ENCODE measurements around the gene AZIN2. TPM values are rescaled to one million over a fixed set of nuclear protein-coding genes. Genes with fewer than 3 reads are reported as not detected.
A peak's percentile ranks its signal among the peaks of the same experiment; 100 is the strongest.

The AZIN2 gene
- 1 to 10 TPM; 1.5 to 4.8 (median 2.8) TPM for total RNA-seq

- DNase-seq (peak; percentile 98 to 99), ATAC-seq (ENCODE audit: low FRiP score in 2 of 2) (peak; percentile 96 to 98)
- Histone ChIP-seq H3K9me3 (no peaks in the 10 kb centered on the region), H3K4me1 (peaks cover 10 to 19% (median 15%) of the 10 kb centered on the region in 4 donors), H3K36me3 (no peaks in the 10 kb centered on the region), H3K27me3 (no peaks in the 10 kb centered on the region), H3K27ac (peak within 1 kb of the TSS in 3 of 4 donors; percentile 16 to 65 (median 41)), H3K4me3 (peak within 1 kb of the TSS; percentile 54 to 91 (median 61))
- TF ChIP-seq POLR2A (IDR thresholded peaks at IDR 0.05): peak in 3 of 4 donors; percentile 60 to 76 (median 75)
- TF ChIP-seq POLR2AphosphoS5 (IDR thresholded peaks at IDR 0.05): peak; percentile 10 to 86
- TF ChIP-seq CTCF (IDR thresholded peaks at IDR 0.05): peak in 1 of 6 experiments; percentile 28
- TF ChIP-seq EP300 (IDR thresholded peaks at IDR 0.05): no peak
- 0% methylated on average over 19 to 28 of the region's 52 CpGs for WGBS, 2 donors
These were observed at the start of gene AZIN2 for GRCh38 chr1:33080885-33081553. AZIN2 (plus strand) TSS chr1:33081153; CDS start chr1:33082250, 1,097 bp downstream.

- Histone ChIP-seq H3K4me1 (peaks cover 37 to 70% (median 47%) of the 10 kb centered on the region in 4 donors), H3K9me3 (no peaks in the 10 kb centered on the region), H3K36me3 (peaks cover 0 to 11% (median 0%) of the 10 kb centered on the region in 4 donors), H3K27me3 (no peaks in the 10 kb centered on the region), H3K4me3 (no peak overlapping the region), H3K27ac (no peak overlapping the region)
- 64 to 88% methylated on average over 4 of the region's 4 CpGs for WGBS, 2 donors
- no peak for DNase-seq
- no peak for TF ChIP-seq POLR2A (IDR thresholded peaks at IDR 0.05)
- no peak for TF ChIP-seq CTCF (IDR thresholded peaks at IDR 0.05)
- no peak for TF ChIP-seq EP300 (IDR thresholded peaks at IDR 0.05)
- no peak for TF ChIP-seq POLR2AphosphoS5 (IDR thresholded peaks at IDR 0.05)
- no peak for ATAC-seq (ENCODE audit: low FRiP score in 2 of 2)
These were observed 49.4 kb upstream of the AZIN2 start for GRCh38 chr1:33031506-33031905.

- H3K27ac ChIP-seq: no peak overlapping the region
- DNase-seq (no peak), ATAC-seq (ENCODE audit: low FRiP score in 2 of 2) (no peak)
- H3K9me3 ChIP-seq: no peaks in the 10 kb centered on the region
- WGBS, 2 donors: 58 to 66% methylated on average over 6 of the region's 6 CpGs
- TF ChIP-seq POLR2A (IDR thresholded peaks at IDR 0.05): no peak
- no peak for TF ChIP-seq EP300 (IDR thresholded peaks at IDR 0.05)
- no peak for TF ChIP-seq CTCF (IDR thresholded peaks at IDR 0.05)
- no peak for TF ChIP-seq POLR2AphosphoS5 (IDR thresholded peaks at IDR 0.05)
- H3K4me1 ChIP-seq: peaks cover 42 to 68% (median 45%) of the 10 kb centered on the region in 4 donors
- peaks cover 0 to 11% (median 0%) of the 10 kb centered on the region in 4 donors for H3K36me3 ChIP-seq
- no peak overlapping the region for H3K4me3 ChIP-seq
- H3K27me3 ChIP-seq: no peaks in the 10 kb centered on the region
These were observed 48.7 kb upstream of the AZIN2 start for GRCh38 chr1:33032126-33032869.

GRCh38 chr1:33036051-33036525 lies 44.9 kb upstream of the AZIN2 start:
- Histone ChIP-seq H3K27me3 (no peaks in the 10 kb centered on the region), H3K4me1 (peaks cover 27 to 51% (median 36%) of the 10 kb centered on the region in 4 donors), H3K4me3 (peak overlapping the region; percentile 96 to 98 (median 97)), H3K9me3 (no peaks in the 10 kb centered on the region), H3K27ac (peak overlapping the region; percentile 85 to 90 (median 87)), H3K36me3 (peaks cover 0 to 6% (median 0%) of the 10 kb centered on the region in 4 donors)
- TF ChIP-seq CTCF (IDR thresholded peaks at IDR 0.05): no peak
- no peak for TF ChIP-seq POLR2A (IDR thresholded peaks at IDR 0.05)
- TF ChIP-seq POLR2AphosphoS5 (IDR thresholded peaks at IDR 0.05): no peak
- TF ChIP-seq EP300 (IDR thresholded peaks at IDR 0.05): no peak
- ATAC-seq (ENCODE audit: low FRiP score in 2 of 2): peak; percentile 1 to 15
- 8 to 10% methylated on average over 5 of the region's 5 CpGs for WGBS, 2 donors
- no peak for DNase-seq

Measured in upper lobe of left lung (tissue), 6 donors.